ENCODE measurements around the gene CYP11A1. TPM values are rescaled to one million over a fixed set of nuclear protein-coding genes. Genes with fewer than 3 reads are reported as not detected.

CYP11A1 gene
- total and polyA plus RNA-seq, 2 donors (not counting 1 experiment from before 2014, with no cell fraction given) = not detected

DNA sequence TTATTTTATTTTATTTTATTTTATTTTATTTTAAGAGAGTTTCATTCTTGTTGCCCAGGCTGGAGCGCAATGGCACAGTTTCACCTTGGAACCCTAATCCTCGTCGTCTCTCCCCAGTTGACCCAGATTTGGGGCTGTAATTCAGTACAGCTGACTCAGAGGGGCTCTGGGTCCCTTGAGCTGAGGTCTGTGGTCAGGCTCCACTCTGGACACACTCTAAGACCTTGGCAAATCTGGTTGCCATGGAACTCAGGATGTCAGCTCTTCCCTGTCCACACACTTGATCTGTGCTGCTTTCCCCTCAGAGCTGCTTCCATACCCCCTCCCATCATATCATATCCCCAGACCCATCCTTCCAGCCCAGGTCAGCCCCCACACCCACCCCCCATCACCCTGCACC lies 675 bp upstream of the CYP11A1 start:
- H3K27ac Mint-ChIP-seq = no peak overlapping the region
- Histone ChIP-seq H3K4me2 (replicated peaks; ENCODE audit: low read depth, low read length, poor library complexity, severe bottlenecking) (no peak overlapping the region), H3K27ac (ENCODE audit: low read length in 2 of 2) (no peak overlapping the region), H4K20me1 (ENCODE audit: control insufficient read depth, insufficient read depth, low read length, poor library complexity, severe bottlenecking) (no peaks in the 10 kb centered on the region), H3K36me3 (replicated peaks in 1 of 2; ENCODE audit: control extremely low read depth in 1 of 2, control insufficient read depth in 1 of 2, extremely low read depth in 1 of 2, insufficient read depth in 2 of 2, low read length in 1 of 2) (no peaks in the 10 kb centered on the region), H3K79me2 (ENCODE audit: control insufficient read depth, insufficient read depth, low read length) (no peaks in the 10 kb centered on the region), H2AFZ (ENCODE audit: insufficient read depth, low read depth, low read length, poor library complexity, severe bottlenecking) (no peak overlapping the region), H3K4me3 (ENCODE audit: control extremely low read depth in 1 of 5, extremely low read depth in 1 of 5, insufficient read depth in 1 of 5, low read depth in 2 of 5, low read length in 4 of 5) (no peak overlapping the region), H3K27me3 (replicated peaks in 1 of 4; ENCODE audit: control extremely low read depth in 1 of 4, control insufficient read depth in 3 of 4, insufficient read depth in 4 of 4, low read length in 3 of 4) (peaks cover 0 to 38% (median 26%) of the 10 kb centered on the region in 4 experiments), H3K9me3 (ENCODE audit: control extremely low read depth in 1 of 3, control insufficient read depth in 2 of 3, insufficient read depth in 1 of 3, low read length in 2 of 3) (peaks cover 0 to 4% (median 0%) of the 10 kb centered on the region in 3 donors), H3K4me1 (ENCODE audit: control insufficient read depth in 2 of 2, insufficient read depth in 2 of 2, low read length in 2 of 2) (peaks cover 13 to 14% of the 10 kb centered on the region in 2 donors), H3K9ac (ENCODE audit: low read length) (no peak overlapping the region)
- POLR2A ChIA-PET = no interaction called here
- CTCF ChIA-PET = interaction anchor here (0.9 to 23.1 kb wide), 7 partner anchors 11 to 400 kb away, joined by 3 to 855 read pairs (median 3); partner anchors contain the start of gene SEMA7A
- peaks cover 36% of the 10 kb centered on the region for H3K27me3 Mint-ChIP-seq
- DNase-seq (no peak), ATAC-seq (ENCODE audit: low read depth) (no peak)
- no peaks in the 10 kb centered on the region for H3K9me3 Mint-ChIP-seq (ENCODE audit: insufficient read depth)
- TF ChIP-seq, protein P1, sequence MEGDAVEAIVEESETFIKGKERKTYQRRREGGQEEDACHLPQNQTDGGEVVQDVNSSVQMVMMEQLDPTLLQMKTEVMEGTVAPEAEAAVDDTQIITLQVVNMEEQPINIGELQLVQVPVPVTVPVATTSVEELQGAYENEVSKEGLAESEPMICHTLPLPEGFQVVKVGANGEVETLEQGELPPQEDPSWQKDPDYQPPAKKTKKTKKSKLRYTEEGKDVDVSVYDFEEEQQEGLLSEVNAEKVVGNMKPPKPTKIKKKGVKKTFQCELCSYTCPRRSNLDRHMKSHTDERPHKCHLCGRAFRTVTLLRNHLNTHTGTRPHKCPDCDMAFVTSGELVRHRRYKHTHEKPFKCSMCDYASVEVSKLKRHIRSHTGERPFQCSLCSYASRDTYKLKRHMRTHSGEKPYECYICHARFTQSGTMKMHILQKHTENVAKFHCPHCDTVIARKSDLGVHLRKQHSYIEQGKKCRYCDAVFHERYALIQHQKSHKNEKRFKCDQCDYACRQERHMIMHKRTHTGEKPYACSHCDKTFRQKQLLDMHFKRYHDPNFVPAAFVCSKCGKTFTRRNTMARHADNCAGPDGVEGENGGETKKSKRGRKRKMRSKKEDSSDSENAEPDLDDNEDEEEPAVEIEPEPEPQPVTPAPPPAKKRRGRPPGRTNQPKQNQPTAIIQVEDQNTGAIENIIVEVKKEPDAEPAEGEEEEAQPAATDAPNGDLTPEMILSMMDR (IDR thresholded peaks at IDR 0.05) = no peak
- no peak for TF ChIP-seq EZH2 (IDR thresholded peaks at IDR 0.05; ENCODE audit: borderline replicate concordance, insufficient read depth, low read depth, low read length, poor library complexity, severe bottlenecking)
- 97% methylated on average over 3 of the region's 3 CpGs for WGBS (ENCODE audit: insufficient coverage)
- no peak overlapping the region for H3K4me3 Mint-ChIP-seq
- intact Hi-C loops (cut with micrococcal nuclease) = no loop called here
- H3K4me1 Mint-ChIP-seq = peaks cover 3% of the 10 kb centered on the region

DNA sequence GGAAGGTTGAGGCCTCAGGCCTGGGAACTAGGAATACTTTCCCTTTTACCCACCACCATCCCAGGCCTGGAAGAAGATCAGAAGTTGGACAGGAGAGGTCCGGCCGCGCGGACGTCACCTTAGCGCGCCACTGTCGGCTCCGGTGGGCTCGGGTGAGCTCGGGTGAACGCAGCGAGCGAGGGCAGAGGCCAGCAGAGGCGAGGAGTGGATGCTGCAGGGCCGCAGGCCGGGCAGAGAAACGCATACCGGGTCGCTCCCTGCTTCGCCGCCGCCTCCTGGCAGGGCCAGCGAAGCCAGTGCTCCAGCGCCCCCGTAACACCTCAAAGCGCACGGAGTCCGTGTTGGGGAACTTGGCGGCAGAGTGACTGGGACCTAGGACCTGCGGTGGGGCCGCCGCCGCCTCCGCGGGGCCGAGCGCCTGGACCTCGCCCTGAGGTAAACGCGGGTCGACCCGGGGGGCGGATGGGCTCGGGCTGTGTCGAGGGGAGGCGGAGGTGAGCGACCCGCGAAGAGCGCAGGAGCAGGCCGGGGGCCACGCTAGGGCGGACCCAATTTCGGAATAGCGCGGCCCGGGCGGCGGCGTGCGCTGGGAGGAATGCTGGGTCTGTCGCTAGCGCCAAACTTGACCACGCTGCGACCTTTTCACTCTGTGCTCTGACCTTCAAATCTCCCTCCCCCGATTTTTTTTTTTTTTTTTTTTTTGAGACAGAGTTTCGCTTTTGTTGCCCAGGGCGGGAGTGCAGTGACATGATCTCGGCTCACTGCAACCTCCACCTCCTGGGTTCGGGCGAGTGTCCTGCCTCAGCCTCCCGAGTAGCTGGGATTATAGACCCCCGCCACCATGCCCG lies 1.6 kb downstream of the CYP11A1 start:
- Histone ChIP-seq H3K36me3 (replicated peaks in 1 of 2; ENCODE audit: control extremely low read depth in 1 of 2, control insufficient read depth in 1 of 2, extremely low read depth in 1 of 2, insufficient read depth in 2 of 2, low read length in 1 of 2) (no peaks in the 10 kb centered on the region), H4K20me1 (ENCODE audit: control insufficient read depth, insufficient read depth, low read length, poor library complexity, severe bottlenecking) (no peaks in the 10 kb centered on the region), H3K27me3 (replicated peaks in 1 of 4; ENCODE audit: control extremely low read depth in 1 of 4, control insufficient read depth in 3 of 4, insufficient read depth in 4 of 4, low read length in 3 of 4) (peaks cover 0 to 38% (median 26%) of the 10 kb centered on the region in 4 experiments), H3K27ac (ENCODE audit: low read length in 2 of 2) (no peak overlapping the region), H2AFZ (ENCODE audit: insufficient read depth, low read depth, low read length, poor library complexity, severe bottlenecking) (peak overlapping the region; percentile 72), H3K4me3 (ENCODE audit: control extremely low read depth in 1 of 5, extremely low read depth in 1 of 5, insufficient read depth in 1 of 5, low read depth in 2 of 5, low read length in 4 of 5) (peak overlapping the region in 4 of 5 experiments; percentile 10 to 56 (median 48)), H3K9ac (ENCODE audit: low read length) (peak overlapping the region; percentile 53), H3K4me1 (ENCODE audit: control insufficient read depth in 2 of 2, insufficient read depth in 2 of 2, low read length in 2 of 2) (peaks cover 13 to 14% of the 10 kb centered on the region in 2 donors), H3K4me2 (replicated peaks; ENCODE audit: low read depth, low read length, poor library complexity, severe bottlenecking) (peak overlapping the region; percentile 93), H3K9me3 (ENCODE audit: control extremely low read depth in 1 of 3, control insufficient read depth in 2 of 3, insufficient read depth in 1 of 3, low read length in 2 of 3) (peaks cover 0 to 4% (median 0%) of the 10 kb centered on the region in 3 donors), H3K79me2 (ENCODE audit: control insufficient read depth, insufficient read depth, low read length) (no peaks in the 10 kb centered on the region)
- Mint-ChIP-seq H3K4me1 (peaks cover 3% of the 10 kb centered on the region), H3K4me3 (peak overlapping the region; percentile 76), H3K9me3 (ENCODE audit: insufficient read depth) (no peaks in the 10 kb centered on the region), H3K27ac (no peak overlapping the region), H3K27me3 (peaks cover 34% of the 10 kb centered on the region)
- peak; percentile 49 for ATAC-seq (ENCODE audit: low read depth)
- ChIA-PET POLR2A (no interaction called here), CTCF (interaction anchor here (0.8 kb wide), 1 partner anchor 403 kb away, joined by 4 read pairs; no protein-coding TSS in a partner anchor)
- intact Hi-C loops (cut with micrococcal nuclease) = no loop called here
- TF ChIP-seq, protein P1 (IDR thresholded peaks at IDR 0.05) = no peak
- TF ChIP-seq EZH2 (IDR thresholded peaks at IDR 0.05; ENCODE audit: borderline replicate concordance, insufficient read depth, low read depth, low read length, poor library complexity, severe bottlenecking) = no peak
- WGBS (ENCODE audit: insufficient coverage) = 6% methylated on average over 66 of the region's 75 CpGs
- peak; percentile 51 for DNase-seq

Measured in B cell (primary cell).